ENCODE results near the gene WNT5A.
A peak's percentile ranks its signal among the peaks of the same experiment; 100 is the strongest.

WNT5A gene

DNA sequence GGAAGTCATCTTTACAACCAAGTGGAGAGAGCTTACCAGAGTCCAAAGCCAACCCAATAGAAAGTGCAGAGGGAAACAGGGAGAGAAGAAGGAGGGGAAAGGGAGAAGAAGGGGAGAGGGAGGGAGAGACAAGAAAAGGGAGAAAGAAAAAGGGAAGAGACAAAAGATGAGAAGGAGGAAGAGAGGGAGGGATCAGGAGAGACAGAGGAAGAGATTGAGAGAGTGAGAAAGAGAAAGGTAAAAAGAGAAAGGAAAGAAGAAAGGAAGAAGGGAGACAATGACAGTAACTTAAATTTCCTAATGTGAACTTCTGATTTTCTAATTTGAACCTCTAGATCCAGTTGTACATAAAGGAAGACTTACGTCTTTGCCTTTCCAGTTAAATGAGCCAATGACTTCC is 20.7 kb upstream of the WNT5A start:
- no peak for DNase-seq

DNA sequence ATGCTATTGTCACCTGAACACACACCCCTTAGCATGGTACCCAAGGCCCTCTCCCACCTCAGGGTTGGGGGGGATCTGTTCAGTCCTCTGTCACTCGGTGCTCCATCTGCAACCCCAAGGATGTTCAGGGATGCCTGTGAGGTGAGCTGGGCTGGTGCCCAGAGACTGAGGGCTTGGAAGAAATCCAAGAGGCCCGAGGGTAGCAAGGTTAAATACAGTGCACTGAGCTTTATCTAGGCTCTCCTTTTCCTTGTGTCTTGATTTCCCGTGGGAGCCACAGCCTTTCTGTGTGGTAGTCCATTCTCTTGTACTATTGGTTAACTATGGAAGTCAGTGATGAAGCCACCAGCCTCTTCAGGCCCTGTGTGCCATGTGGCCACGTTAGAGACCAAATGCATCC is 18.7 kb upstream of the WNT5A start:
- no peak for DNase-seq

DNA sequence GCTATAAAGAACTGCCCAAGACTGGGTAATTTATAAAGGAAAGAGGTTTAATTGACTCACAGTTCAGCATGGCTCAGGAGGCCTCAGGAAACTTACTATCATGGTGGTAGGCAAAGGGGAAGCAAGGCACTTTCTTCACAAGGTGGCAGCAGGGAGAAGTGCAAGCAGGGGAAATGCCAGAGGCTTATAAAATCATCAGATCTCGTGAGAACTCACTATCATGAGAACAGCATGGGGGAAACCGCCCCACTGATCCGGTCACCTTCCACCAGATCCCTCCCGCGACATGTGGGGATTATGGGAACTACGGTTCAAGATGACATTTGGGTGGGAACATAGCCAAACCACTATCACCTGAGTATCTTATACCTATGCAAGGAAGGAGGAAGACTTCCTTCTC is 18.0 kb upstream of the WNT5A start:
- peak in 1 of 51 donors; percentile 5 for DNase-seq

DNA sequence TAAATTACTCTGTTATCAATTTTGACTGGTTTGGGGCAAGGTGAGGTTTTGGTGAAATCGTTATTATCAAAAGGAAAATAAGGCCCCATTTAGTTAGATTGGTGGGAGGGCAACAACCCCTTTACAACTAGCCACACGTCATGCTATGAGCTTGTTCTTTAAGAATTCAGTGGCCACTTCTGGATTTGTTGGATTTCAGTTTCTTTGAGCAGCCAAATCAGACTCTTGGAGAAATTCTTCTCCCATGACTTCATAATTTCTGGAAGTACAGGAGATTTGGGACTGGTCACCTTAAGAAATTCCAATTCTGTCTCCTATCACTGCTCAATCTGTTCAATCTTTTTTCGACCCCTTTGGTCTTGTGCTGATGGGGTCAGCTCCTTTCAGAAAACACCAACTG is 14.8 kb upstream of the WNT5A start:
- DNase-seq: no peak

DNA sequence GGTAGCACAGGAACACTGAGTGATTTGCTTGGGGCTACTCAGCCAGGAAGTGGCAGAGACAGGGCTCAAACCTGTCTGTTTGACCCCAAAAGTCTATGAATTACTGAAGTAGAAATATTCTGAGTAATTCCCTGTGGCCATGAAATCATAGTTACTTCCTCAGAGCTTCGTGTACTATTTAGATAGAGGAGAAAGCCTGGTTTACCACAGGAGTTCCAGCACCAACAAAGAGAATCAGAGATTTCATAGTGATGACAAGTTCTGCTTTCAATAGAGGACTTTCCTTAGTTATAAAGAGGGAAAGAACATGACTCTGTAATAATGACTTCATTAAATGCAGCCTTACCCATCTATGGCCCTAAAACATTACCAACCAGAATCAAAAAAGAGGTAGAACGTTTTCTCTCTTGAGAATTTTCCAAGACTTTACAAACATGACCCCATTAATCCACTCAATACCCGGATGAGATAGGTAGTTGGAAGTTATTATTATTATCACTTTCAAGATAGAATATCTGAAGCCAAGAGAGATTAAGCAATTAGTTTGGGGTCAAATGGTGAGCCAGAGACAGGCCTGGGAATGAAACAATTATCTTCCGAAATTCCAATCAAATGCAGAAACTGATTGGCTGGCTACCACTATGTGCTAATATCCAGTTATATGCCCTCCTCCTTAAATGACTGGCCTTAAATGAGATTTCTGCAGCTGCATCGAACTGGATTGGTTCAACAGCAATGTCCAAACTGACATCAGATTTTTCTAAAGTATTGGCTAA is 13.6 kb upstream of the WNT5A start:
- DNase-seq: no peak

DNA sequence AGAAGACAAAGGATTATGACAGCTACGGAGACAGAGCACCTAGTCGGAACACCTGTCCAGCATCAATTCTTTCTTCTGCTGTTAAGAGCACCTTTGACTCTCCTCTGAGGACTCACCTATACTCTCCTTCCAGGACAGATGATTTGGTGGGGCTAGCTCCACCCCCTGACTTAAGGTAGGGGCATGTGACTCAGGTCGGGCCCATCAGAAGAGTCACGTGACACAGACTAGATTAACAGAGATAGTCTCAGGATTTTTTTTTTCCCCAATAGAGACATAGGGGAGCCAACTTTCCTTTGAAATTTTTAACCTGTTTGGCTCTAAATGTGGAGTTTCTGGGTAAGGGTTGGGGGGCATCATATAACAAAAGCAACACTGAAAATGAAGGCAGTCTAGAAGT is 11.4 kb upstream of the WNT5A start:
- DNase-seq: no peak

DNA sequence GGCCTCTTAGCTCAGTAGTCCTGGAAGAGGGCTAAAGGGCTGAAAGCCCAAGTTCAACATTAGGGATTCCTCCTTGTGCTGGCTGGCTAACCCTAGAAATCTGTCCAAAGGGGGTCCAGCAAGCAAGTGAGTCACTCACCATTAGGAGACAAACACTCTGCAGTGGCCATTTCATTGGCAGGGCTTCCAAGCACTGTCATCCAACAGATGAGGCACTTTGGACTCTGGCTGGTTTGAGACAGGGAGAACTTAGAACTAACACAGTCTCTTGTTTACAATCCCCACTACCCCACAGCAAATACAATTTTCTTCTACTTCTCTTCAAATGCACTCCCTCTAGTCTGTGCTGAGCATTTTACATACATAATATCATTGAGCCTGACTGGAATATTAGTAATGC is 10.1 kb upstream of the WNT5A start:
- no peak for DNase-seq

DNA sequence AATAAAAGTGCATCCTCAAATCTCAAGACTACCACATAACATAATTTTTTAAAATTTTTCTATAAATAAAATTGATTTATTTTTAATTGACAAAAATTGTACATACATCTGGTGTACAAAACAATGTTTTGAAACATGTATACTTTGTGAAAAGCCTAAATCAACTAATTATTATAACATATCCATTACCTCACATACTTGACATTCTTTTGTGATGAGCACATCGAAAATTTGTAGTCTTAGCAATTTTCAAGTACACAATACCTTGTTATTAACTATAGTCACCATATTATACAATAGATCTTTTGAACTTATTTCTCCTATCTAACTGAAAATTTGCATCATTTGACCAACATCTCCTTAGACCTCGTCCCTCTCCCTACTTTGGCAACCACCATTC is 7.9 kb upstream of the WNT5A start:
- no peak for DNase-seq

DNA sequence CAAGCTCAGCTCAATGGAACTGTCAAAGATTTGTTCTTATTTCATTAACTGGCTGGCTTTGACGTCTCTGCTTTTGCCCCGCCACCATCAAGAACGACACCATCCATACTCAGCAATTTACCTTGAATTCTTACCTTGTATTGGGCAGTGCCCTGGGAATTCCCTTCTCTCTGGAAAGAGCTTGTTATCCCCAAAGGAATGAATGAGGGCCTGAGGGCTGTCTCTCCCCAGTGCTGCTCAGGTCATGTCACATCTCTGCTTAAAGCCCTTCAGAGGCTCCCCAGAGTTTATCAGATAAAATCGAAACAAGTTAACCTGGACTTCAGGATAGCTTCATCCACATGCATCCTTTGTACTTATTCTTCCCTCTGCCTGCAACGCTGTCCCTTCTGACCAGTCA is 5.9 kb upstream of the WNT5A start:
- DNase-seq: no peak

DNA sequence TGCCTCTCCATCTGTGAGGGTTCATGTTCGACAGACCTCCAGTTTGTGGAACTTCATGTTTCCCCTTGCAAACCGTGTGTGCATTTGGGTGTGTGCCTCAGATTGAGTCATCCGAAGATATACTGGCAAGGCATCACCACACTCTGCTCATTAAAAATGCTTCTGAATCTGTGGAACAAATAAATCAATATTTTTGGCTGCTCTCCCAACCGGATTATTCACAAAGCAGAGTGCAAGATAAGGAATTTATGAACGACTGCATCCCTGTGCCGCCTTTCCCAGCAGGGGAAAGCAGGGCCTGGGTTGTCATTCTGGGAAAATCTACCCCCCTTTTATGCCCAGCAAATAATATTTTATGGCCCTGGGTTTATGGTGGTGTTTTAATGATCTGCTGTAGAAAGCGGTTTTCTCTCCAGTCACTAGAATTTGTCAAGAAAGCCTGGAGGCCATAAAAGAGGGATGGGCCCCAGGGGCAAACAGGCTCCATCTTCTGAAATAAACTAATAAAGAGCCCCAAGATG is 4.2 kb upstream of the WNT5A start:
- no peak for DNase-seq

DNA sequence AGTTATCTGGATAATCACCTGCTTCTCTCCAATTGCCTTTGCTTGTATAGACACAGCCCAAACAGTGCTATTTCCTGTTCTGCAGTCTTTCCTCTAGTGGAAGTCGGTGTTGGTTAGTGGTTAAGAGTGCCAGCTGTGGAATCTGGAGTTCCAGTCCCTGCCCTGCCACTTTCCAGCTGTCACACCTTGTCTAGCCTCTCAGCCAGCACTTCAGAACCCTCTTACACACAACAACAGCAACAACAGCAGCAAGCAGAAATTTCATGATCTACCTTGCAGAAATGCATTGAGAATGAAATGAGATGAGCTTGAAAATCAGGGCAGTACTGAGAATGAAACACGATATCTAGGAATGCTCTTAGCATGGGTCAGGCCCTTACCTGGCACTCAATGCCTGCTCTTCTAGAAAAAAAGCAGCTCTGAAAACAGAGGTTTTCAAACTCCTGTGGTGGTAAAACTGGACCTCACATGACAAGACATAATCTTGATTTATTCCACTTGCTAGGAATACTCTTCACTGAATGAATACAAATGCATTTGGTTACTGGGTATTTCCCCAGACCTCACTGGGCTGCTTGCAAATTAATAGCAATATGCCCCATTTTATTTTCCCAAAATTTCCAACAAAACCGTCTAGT is 3.3 kb upstream of the WNT5A start:
- DNase-seq: no peak

DNA sequence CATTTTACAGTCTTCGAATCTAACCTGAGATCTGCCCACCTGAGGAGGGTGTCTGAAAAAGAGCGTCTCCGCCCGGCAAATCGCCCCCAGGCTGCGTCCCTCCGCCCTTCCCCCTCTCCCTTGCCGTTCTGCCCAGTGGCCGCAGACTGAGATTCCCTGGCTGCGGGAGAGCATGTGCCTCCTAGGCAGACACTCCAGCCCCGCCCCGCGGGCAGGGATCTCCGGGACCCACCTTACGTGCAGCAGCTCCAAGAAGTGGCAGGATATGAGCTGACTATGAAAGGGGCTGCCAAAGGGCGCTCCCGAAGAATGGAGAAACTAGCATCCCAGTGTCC is 2.7 kb upstream of the WNT5A start:
- DNase-seq: peak in 1 of 51 donors; percentile 6

DNA sequence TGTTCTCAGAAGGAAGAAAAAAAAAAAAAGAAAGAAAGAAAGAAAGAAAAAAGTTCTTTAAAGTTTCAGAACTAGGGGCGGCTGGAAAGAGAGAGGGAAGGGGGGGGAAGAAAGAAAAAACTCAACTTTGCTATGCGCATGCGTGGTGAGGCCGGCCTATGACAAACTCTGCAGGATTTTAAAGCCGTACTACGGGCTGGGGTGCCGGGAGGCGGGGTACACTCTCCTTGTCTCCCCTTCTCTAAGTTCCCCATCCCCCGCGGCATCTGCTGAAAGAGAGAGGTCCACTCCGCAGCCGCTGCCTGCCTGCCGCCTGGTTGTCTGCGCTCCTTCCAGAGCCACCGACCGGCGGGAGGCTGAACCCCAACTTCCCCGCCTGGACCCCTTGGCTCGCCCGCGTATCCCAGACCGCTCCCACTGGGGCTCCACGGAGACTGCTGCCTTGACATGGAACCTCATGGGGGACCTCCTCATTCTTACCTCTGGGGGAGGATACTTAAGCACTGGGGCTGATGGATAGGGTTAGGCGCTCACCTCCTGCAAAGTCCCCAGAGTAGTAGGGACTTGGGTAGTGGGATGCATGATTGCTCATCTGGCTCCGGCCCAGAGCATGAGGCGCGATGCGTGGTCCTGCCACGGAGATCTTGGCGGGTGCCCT is 1.4 kb upstream of the WNT5A start:
- peak in 41 of 51 donors; percentile 15 to 69 (median 42) for DNase-seq

DNA sequence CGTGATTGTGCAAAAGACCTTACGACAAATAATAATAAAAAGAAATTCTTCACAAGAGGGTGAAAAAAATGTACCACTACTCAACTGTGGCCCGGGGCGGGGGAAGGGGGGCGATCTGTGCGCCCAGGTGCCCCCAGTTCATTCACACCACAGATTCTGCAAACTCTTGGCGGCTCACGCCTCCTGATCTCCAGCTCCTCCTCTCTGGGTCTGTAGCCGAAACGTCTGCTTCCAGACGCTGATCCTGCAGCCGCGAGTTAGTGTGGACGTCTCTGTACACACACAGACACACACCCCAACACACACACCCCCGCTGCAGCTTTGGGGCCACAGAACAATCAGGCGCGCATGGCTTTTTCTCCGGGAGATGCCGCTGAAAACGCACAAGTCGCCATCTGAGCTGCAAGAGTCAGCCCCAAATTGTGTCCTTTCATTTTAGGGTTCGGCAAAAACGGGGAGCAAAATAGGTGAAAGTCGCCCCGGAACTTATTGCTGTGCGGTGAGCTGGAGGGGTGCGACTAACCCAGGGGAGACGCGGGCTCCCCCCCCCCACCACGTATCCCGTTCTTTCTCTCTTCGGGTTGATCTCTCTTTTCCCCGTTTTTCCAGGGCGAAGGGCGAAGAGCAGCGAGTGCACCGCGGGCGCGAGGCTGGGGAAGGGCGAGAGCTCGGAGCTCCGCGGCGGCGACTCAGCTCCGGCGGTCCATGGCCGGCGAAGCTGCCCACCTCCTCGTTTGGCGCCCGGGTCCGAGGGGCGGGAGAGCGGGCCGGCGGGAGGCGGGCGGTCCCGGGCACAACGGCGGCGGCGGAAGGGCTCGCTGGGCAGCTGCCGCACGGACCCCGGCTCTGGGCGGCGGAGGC is 505 bp upstream of the WNT5A start:
- peak in 9 of 51 donors; percentile 15 to 41 (median 26) for DNase-seq

DNA sequence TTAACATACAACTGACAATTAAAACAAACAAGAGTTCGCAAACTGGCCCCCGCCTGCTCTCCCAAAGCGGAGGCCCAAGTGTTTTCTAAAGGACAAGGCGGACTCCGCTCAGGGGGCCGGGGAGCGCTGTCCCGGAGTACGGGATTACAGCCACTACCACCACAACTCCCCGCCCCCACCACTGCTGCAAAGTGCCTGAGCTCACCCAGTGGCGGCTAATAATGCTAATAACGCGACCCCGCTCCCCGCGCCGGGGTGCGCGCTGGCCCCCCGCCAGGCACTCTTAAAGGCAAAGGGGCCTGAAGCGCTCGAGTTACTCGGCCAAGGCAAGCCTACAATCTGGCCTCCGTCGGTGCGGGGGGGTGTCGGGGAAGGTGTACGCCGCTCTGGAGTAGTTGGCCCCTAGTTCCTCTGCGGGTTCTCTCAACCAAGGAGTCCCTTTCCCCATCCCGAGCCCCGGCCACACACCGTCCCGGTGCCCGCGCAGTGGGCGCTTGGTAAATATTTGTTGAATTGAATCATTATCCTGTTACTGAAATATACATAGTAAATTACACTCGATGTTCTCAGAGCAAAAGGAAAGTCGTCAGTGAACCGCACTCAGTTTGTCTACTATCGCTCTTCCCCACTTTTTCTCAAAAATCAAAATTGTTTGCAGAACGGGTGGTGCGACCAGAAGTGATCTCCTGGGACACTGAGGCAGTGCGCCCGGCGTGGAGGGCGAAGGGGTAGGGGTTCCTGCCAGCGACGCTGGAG is 827 bp downstream of the WNT5A start:
- peak in 23 of 51 donors; percentile 8 to 55 (median 37) for DNase-seq

DNA sequence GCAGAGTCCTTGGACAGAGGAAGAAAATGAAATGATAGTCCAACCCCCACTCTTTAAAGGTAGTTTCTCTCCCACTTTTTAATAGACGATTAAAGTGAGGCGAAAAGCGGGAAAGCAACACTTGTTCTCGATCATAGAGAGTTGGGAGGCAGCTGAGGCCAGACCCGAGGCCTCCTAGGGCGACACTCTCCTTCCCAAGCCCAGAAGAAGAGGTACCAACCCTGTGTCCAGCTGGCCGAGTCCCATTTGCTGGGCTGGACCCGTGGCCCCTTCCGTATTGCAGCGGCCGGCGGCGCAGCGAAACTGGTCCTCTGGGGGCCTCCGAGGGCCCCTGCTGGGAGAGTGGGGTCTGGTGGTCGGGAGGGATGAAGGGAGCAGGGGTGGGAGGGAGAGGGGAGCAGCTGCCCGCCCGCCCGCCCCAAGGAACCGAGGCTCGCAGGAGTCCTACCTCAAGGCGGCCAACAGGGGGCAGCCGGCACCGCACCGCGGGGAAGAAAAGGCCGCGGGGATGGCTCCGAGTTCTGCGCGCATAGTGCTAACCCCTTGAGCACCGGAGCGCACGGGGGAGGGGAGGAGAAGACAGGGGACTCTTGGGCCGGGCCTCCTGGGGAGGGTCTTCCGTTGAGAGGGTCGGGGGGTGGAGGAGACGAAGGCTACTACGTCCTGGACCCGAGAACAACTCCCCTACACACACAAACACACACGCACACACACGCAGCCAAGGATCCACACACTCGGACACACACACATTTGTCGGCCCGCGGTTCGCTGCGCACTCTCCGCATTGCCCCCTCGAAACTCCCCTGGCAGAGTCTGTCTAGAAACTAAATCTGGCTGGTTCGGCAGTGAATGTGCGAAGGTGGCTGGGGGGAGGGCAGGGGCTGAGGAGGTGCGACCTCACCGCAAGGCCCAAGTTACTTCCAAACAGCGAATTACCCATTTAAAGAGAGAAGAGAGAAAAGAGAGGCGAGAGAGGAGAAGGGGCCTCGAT is 2.0 kb downstream of the WNT5A start:
- DNase-seq: peak in 47 of 51 donors; percentile 19 to 82 (median 58)

DNA sequence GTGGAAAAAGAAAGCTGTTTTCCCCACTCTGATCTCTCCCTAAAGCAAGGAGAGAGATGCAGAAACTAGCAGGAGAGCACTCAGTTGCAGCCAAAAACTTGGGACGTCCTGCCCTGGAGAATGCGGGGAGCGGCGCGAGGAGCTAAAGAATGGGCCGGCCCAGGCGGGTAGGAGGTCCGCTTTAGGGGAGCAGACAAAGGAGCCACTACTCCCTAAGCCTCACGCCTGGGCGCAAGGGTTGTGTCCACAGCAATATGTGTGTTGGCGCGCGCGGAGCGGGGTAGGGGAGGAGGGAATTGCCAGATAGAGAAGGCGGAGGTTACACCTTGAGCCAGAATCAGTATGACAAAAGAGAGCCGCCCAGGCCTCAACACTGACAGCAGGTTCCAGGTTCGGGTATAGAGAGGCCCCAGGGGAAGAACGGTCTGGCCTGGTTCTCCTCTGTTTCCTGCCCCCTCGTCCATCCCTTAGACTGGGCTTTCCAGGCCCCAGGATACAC is 2.9 kb downstream of the WNT5A start:
- DNase-seq: no peak

DNA sequence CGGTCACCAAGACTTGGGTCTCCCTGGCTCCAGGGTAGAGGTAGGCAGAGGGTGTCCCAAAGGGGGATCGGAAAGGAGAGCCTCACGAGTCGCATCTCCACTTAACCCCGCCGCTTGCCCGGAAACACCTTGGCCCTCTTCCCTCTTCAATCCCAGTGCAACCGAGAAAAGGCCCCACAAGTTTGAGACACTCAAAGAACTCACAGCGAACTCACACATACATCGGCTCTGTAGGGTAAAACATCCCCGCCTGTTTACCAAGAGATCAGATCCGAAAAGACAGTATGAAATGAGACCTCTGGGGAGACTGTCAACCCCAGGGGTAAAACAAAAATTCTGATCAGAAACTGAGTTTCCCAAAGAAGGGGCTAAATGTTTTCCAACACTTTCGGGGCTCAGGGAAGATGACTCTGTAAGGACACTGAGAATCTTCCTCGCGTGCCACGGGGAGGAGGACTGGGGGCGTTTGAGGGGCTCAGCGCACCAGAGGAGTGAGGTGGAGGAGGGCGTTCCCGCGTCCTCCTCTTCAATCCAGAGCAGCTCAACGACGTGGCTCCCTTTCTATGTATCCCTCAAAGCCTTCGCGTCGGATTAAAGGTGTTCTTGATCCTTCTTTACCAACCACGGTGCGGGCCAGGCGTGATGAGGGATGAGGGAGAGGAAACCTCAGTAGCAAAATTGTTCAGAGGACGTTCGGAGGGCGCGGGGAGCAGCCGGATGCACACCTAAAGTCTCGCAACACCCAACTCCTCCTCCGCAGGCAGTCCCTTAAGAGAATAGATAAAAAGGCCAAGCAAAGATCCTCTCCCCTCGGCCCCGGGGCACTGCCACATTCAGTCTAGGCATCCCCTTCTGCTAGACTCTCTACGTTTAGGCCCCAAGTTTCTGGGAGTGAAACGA is 3.7 kb downstream of the WNT5A start:
- DNase-seq: no peak

All from hypothalamus (tissue), 51 donors.